Liver (tissue), 9 donors: ENCODE results near the gene PTGIS. TPM values are rescaled to one million over a fixed set of nuclear protein-coding genes. Genes with fewer than 3 reads are reported as not detected.

ENCODE experiments used
- DNase-seq: peaks from one replicate; pipeline ENCODE4 v3.0.0-alpha.2; 2017; ENCODE audit warnings: low spot score
- H3K27ac ChIP-seq, 2 donors: one replicate each; pipeline ENCODE4 v1.7.0; 2013; ENCODE audit warnings: inconsistent platforms in 2 of 2, low read length in 2 of 2, control low read depth in 1 of 2, low read depth in 1 of 2, mild to moderate bottlenecking in 1 of 2
- H3K27me3 ChIP-seq, 4 donors: one replicate each; pipeline versions ENCODE4 v1.6.1 to v1.7.0; 2013; ENCODE audit warnings: low read length in 3 of 4, inconsistent platforms in 1 of 4, mild to moderate bottlenecking in 1 of 4, moderate library complexity in 1 of 4; ENCODE audit not compliant: control insufficient read depth in 4 of 4, insufficient read depth in 4 of 4
- H3K36me3 ChIP-seq, 4 donors: one replicate each; pipeline versions ENCODE4 v1.6.1 to v1.7.0; 2013; ENCODE audit warnings: low read length in 3 of 4, mild to moderate bottlenecking in 3 of 4, low read depth in 1 of 4, moderate library complexity in 1 of 4; ENCODE audit not compliant: control insufficient read depth in 4 of 4, insufficient read depth in 3 of 4
- H3K4me1 ChIP-seq, 4 donors: one replicate each; pipeline versions ENCODE4 v1.6.1 to v1.7.0; 2013; ENCODE audit warnings: low read length in 3 of 4, mild to moderate bottlenecking in 3 of 4, moderate library complexity in 1 of 4; ENCODE audit not compliant: control insufficient read depth in 4 of 4, insufficient read depth in 4 of 4
- H3K4me3 ChIP-seq, 3 donors: one replicate each; pipeline versions ENCODE4 v1.6.1 to v1.7.0; 2013; ENCODE audit warnings: low read length in 3 of 3, control low read depth in 1 of 3, low read depth in 1 of 3, mild to moderate bottlenecking in 1 of 3
- H3K9ac ChIP-seq, 2 donors: one replicate each; pipeline ENCODE4 v1.7.0; 2013; ENCODE audit warnings: low read length in 2 of 2, mild to moderate bottlenecking in 2 of 2, moderate library complexity in 2 of 2, control low read depth in 1 of 2, low read depth in 1 of 2
- H3K9me3 ChIP-seq, 4 donors: one replicate each; pipeline versions ENCODE4 v1.6.1 to v1.7.0; 2013; ENCODE audit warnings: low read length in 3 of 4; ENCODE audit not compliant: control insufficient read depth in 4 of 4
- FOXA2 ChIP-seq: IDR thresholded peaks from 2 replicates; pipeline ENCODE4 v1.6.1; 2016; ENCODE audit warnings: antibody characterized with exemption
- GABPA ChIP-seq, 2 donors: IDR thresholded peaks in 1 of 2; conservative IDR thresholded peaks in 1 of 2; 2 replicates each; pipeline ENCODE4 v1.6.1; 2016; ENCODE audit warnings: antibody characterized with exemption in 2 of 2, mild to moderate bottlenecking in 1 of 2, moderate library complexity in 1 of 2
- HNF4A ChIP-seq, 2 donors: conservative IDR thresholded peaks; 2 replicates each; pipeline ENCODE4 v1.6.1; 2016; ENCODE audit warnings: antibody characterized with exemption in 2 of 2, mild to moderate bottlenecking in 2 of 2
- NR2F2 ChIP-seq: IDR thresholded peaks from 2 replicates; pipeline ENCODE4 v1.6.1; 2016; ENCODE audit warnings: antibody characterized with exemption
- RAD21 ChIP-seq, 2 donors: IDR thresholded peaks; 2 replicates each; pipeline ENCODE4 v1.6.1; 2016; ENCODE audit warnings: antibody characterized with exemption in 2 of 2, mild to moderate bottlenecking in 2 of 2
- RXRA ChIP-seq, 2 donors: IDR thresholded peaks; 2 replicates each; pipeline ENCODE4 v1.6.1; 2017 to 2018; ENCODE audit warnings: antibody characterized with exemption in 2 of 2, mild to moderate bottlenecking in 1 of 2
- SP1 ChIP-seq: IDR thresholded peaks from 2 replicates; pipeline ENCODE4 v1.6.1; 2018; ENCODE audit warnings: antibody characterized with exemption, mild to moderate bottlenecking
- TAF1 ChIP-seq: conservative IDR thresholded peaks from 2 replicates; pipeline ENCODE4 v1.6.1; 2016; ENCODE audit warnings: antibody characterized with exemption, mild to moderate bottlenecking
- WGBS: extraction: QIAGEN DNeasy Blood & Tissue Kit; methylation state at CpG from one replicate; pipeline ENCODE4 v1.1.7; 2013; 5-methylcytosine and 5-hydroxymethylcytosine counted together
- polyA plus RNA-seq, 2 donors: library from polyadenylated mRNA; stranded (reverse) in 1 of 2; unstranded in 1 of 2; fragments of 200-250 nt in 1 of 2; fragments of >200 nt in 1 of 2; fragmentation: Nextera tagmentation in 1 of 2; extraction: Ambion mirVana in 1 of 2; gene quantifications; one replicate each; pipeline versions ENCODE4 v1.2.1 to v1.2.3, GENCODE V29; 2013 to 2015
- total RNA-seq, 2 donors: library from RNA; depleted of rRNA; stranded (reverse); fragments of >200 nt; gene quantifications; one replicate each; pipeline ENCODE4 v1.2.3, GENCODE V29; 2014
- TF ChIP-seq, protein P1 (sequence below): fragments of 150-350 bp; IDR thresholded peaks from 2 replicates; pipeline ENCODE4 v1.5.1; 2017; ENCODE audit warnings: improper control_type of control experiment, low read depth, low read length; ENCODE audit not compliant: missing input control
- TF ChIP-seq, protein P2 (sequence below): IDR thresholded peaks from 2 replicates; pipeline ENCODE4 v1.6.1; 2016; ENCODE audit warnings: antibody characterized with exemption
- TF ChIP-seq, protein P3 (sequence below): IDR thresholded peaks from 2 replicates; pipeline ENCODE4 v1.6.1; 2016; ENCODE audit warnings: antibody characterized with exemption
- TF ChIP-seq, protein P4 (sequence below): IDR thresholded peaks from 2 replicates; pipeline ENCODE4 v1.6.1; 2016; ENCODE audit warnings: antibody characterized with exemption, mild to moderate bottlenecking
- donor health status: healthy.
- donor health status: healthy.
- donor health status: healthy.
- donor health status: healthy.
- donor health status: healthy.

Gene PTGIS
- total and polyA plus RNA-seq, 4 donors = 2.2 to 6.3 (median 3.8) TPM

DNA sequence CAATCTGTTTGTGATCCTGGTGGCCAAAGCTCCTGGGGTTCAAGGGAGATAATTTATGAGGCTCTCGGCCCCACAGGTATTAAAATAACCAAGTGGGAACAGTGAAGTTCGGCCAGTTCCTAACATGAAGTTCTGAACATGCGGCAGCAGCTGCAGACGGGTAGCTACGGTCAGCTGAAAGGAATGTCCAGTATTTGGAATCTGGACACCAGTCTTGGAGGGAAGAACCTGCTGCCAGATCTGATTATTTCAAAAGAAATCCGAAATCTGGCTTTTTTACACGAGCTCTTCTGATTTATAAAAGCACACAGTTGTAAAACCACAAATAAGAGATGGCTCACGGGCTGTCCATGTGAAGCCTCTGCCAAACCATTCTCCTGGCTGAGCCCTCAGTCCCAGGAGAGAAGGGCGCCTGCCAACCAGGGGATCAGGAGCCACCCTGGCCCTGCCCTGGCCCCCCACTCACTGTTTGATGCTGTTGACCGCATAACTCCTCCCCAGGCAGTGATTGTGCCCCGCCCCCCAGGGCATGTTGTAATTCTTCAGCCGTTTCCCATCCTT is 57.3 kb downstream of the PTGIS start:
- Histone ChIP-seq H3K4me3 (no peak overlapping the region), H3K27me3 (no peaks in the 10 kb centered on the region), H3K4me1 (no peaks in the 10 kb centered on the region), H3K9ac (no peak overlapping the region), H3K36me3 (no peaks in the 10 kb centered on the region), H3K9me3 (no peaks in the 10 kb centered on the region), H3K27ac (no peak overlapping the region)
- WGBS = 56% methylated on average over 12 of the region's 12 CpGs
- no peak for DNase-seq
- TF ChIP-seq HNF4A (conservative IDR thresholded peaks at IDR 0.05) (no peak), TAF1 (no peak), RXRA (IDR thresholded peaks at IDR 0.05) (no peak), NR2F2 (peak; percentile 52)
- TF ChIP-seq, protein P1, sequence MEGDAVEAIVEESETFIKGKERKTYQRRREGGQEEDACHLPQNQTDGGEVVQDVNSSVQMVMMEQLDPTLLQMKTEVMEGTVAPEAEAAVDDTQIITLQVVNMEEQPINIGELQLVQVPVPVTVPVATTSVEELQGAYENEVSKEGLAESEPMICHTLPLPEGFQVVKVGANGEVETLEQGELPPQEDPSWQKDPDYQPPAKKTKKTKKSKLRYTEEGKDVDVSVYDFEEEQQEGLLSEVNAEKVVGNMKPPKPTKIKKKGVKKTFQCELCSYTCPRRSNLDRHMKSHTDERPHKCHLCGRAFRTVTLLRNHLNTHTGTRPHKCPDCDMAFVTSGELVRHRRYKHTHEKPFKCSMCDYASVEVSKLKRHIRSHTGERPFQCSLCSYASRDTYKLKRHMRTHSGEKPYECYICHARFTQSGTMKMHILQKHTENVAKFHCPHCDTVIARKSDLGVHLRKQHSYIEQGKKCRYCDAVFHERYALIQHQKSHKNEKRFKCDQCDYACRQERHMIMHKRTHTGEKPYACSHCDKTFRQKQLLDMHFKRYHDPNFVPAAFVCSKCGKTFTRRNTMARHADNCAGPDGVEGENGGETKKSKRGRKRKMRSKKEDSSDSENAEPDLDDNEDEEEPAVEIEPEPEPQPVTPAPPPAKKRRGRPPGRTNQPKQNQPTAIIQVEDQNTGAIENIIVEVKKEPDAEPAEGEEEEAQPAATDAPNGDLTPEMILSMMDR = no peak

DNA sequence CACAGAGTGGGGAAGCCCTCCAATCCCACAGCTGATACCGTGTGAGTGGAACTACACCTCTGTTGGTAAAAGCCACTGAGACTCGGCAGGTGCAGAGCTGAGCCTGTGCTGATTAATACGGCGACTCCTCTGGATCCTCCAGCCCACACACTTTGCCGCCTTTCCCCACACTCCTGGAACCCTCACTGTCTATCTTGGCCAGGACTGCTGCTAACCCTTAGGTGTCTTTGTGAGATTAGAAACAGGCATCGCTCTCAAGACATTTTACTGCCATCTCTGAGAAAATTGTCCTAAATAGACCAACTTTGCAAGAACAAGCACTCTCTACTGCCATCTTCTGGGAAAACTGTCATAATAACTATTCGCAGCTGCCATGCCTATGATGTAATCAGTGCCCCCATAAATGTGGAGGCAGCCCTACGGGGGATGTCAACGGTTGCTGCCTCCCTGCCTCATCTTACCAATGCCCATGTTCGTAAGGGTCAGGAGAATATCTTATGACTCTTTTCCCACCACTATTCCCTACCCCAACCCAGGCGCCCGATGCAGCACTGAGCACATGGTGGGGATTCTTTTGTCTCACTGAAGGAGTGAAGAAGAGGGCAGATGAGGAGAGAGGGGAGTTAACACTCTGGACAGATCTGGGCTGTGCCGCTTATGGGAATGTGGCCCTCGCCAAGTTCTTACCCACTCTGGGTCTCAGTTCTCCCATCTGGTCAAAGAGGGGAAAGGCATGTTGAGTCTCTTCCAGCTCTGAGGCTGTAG is 59.3 kb downstream of the PTGIS start:
- TF ChIP-seq RAD21 (IDR thresholded peaks at IDR 0.05) (peak; percentile 87 to 88), SP1 (no peak), GABPA (IDR thresholded peaks at IDR 0.05 in 1 of 2, conservative IDR thresholded peaks at IDR 0.05 in 1 of 2) (no peak), FOXA2 (no peak), NR2F2 (no peak), TAF1 (no peak), HNF4A (conservative IDR thresholded peaks at IDR 0.05) (no peak), RXRA (IDR thresholded peaks at IDR 0.05) (no peak)
- TF ChIP-seq, protein P1 = peak; percentile 54
- TF ChIP-seq, protein P2, sequence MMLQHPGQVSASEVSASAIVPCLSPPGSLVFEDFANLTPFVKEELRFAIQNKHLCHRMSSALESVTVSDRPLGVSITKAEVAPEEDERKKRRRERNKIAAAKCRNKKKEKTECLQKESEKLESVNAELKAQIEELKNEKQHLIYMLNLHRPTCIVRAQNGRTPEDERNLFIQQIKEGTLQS = no peak
- TF ChIP-seq, protein P3, sequence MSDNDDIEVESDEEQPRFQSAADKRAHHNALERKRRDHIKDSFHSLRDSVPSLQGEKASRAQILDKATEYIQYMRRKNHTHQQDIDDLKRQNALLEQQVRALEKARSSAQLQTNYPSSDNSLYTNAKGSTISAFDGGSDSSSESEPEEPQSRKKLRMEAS = no peak
- TF ChIP-seq, protein P4, sequence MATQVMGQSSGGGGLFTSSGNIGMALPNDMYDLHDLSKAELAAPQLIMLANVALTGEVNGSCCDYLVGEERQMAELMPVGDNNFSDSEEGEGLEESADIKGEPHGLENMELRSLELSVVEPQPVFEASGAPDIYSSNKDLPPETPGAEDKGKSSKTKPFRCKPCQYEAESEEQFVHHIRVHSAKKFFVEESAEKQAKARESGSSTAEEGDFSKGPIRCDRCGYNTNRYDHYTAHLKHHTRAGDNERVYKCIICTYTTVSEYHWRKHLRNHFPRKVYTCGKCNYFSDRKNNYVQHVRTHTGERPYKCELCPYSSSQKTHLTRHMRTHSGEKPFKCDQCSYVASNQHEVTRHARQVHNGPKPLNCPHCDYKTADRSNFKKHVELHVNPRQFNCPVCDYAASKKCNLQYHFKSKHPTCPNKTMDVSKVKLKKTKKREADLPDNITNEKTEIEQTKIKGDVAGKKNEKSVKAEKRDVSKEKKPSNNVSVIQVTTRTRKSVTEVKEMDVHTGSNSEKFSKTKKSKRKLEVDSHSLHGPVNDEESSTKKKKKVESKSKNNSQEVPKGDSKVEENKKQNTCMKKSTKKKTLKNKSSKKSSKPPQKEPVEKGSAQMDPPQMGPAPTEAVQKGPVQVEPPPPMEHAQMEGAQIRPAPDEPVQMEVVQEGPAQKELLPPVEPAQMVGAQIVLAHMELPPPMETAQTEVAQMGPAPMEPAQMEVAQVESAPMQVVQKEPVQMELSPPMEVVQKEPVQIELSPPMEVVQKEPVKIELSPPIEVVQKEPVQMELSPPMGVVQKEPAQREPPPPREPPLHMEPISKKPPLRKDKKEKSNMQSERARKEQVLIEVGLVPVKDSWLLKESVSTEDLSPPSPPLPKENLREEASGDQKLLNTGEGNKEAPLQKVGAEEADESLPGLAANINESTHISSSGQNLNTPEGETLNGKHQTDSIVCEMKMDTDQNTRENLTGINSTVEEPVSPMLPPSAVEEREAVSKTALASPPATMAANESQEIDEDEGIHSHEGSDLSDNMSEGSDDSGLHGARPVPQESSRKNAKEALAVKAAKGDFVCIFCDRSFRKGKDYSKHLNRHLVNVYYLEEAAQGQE = no peak
- no peak overlapping the region for H3K4me3 ChIP-seq
- no peaks in the 10 kb centered on the region for H3K4me1 ChIP-seq
- H3K27ac ChIP-seq = no peak overlapping the region
- 50% methylated on average over 14 of the region's 14 CpGs for WGBS
- peaks cover 0 to 3% (median 0%) of the 10 kb centered on the region in 4 donors for H3K27me3 ChIP-seq
- H3K9me3 ChIP-seq = no peaks in the 10 kb centered on the region
- no peak for DNase-seq
- H3K9ac ChIP-seq = no peak overlapping the region
- H3K36me3 ChIP-seq = no peaks in the 10 kb centered on the region
